Neural cell (in vitro differentiated cells): ENCODE results near the gene IL3. TPM values are rescaled to one million over a fixed set of nuclear protein-coding genes. Genes with fewer than 3 reads are reported as not detected.

ENCODE experiments used
- H2AFZ ChIP-seq: fragments of 200-600, 300-800 bp; sonication (generic), shearing (Covaris generic); 2 replicates; pipeline ENCODE4 v1.6.0; 2014; ENCODE audit warnings: low read depth, mild to moderate bottlenecking, antibody characterized with exemption, low read length, moderate library complexity
- H3F3A ChIP-seq: fragments of 200-600 bp; shearing (Covaris generic); 2 replicates; pipeline ENCODE4 v1.6.1; 2016; ENCODE audit warnings: mild to moderate bottlenecking, moderate library complexity, mixed read lengths, antibody characterized with exemption, low read length; ENCODE audit not compliant: insufficient read depth, poor library complexity, severe bottlenecking
- H3K27ac ChIP-seq: fragments of 200-600, 300-800 bp; sonication (generic), shearing (Covaris generic); 2 replicates; pipeline ENCODE4 v1.5.1; 2014; ENCODE audit warnings: mild to moderate bottlenecking, low read length, moderate library complexity
- H3K27me3 ChIP-seq: fragments of 300-800, 200-600 bp; sonication (generic), shearing (Covaris generic); 2 replicates; pipeline ENCODE4 v1.6.0; 2014; ENCODE audit warnings: mild to moderate bottlenecking, low read depth, low read length, moderate library complexity; ENCODE audit not compliant: insufficient read depth
- H3K36me3 ChIP-seq: fragments of 300-800, 200-600 bp; sonication (generic), shearing (Covaris generic); 2 replicates; pipeline ENCODE4 v1.5.1; 2014; ENCODE audit warnings: mild to moderate bottlenecking, antibody characterized with exemption, low read length, moderate library complexity; ENCODE audit not compliant: insufficient read depth
- H3K4me2 ChIP-seq: fragments of 300-800, 200-600 bp; sonication (generic), shearing (Covaris generic); 2 replicates; pipeline ENCODE4 v1.6.0; 2014; ENCODE audit warnings: mild to moderate bottlenecking, low read length
- H3K4me3 ChIP-seq: fragments of 300-800, 200-600 bp; sonication (generic), shearing (Covaris generic); 2 replicates; pipeline ENCODE4 v1.5.1; 2014; ENCODE audit warnings: mild to moderate bottlenecking, low read length, moderate library complexity
- H3K79me2 ChIP-seq: fragments of 200-600 bp; shearing (Covaris generic); replicated peaks from 2 replicates; pipeline ENCODE4 v1.6.0; 2014; ENCODE audit warnings: mild to moderate bottlenecking, low read length, moderate library complexity; ENCODE audit not compliant: insufficient read depth
- H3K9ac ChIP-seq: fragments of 300-800, 200-600 bp; sonication (generic), shearing (Covaris generic); 2 replicates; pipeline ENCODE4 v1.6.1; 2016; ENCODE audit warnings: mild to moderate bottlenecking, low read length, mixed read lengths
- H3K9me2 ChIP-seq: fragments of 200-600 bp; shearing (Covaris generic); 2 replicates; pipeline ENCODE4 v1.6.1; 2016; ENCODE audit warnings: mild to moderate bottlenecking, low read length, mixed read lengths; ENCODE audit not compliant: insufficient read depth
- H3K9me3 ChIP-seq: fragments of 200-600, 300-800 bp; sonication (generic), shearing (Covaris generic); 2 replicates; pipeline ENCODE4 v1.6.1; 2016; ENCODE audit warnings: mild to moderate bottlenecking, mixed run types, low read length, moderate library complexity, mixed read lengths
- H4K20me1 ChIP-seq: fragments of 200-600 bp; shearing (Covaris generic); 2 replicates; pipeline ENCODE4 v1.6.1; 2016; ENCODE audit warnings: mild to moderate bottlenecking, mixed run types; ENCODE audit not compliant: insufficient read depth
- EP300 ChIP-seq: fragments of 450-650 bp; conservative IDR thresholded peaks from 2 replicates; pipeline ENCODE4 v1.6.1; 2014; ENCODE audit warnings: antibody characterized with exemption, mild to moderate bottlenecking, moderate library complexity; ENCODE audit not compliant: poor library complexity, severe bottlenecking
- EZH2 ChIP-seq: fragments of 200-600, 300-800 bp; shearing (Covaris generic), sonication (generic); IDR thresholded peaks from 2 replicates; pipeline ENCODE4 v1.6.1; 2014; ENCODE audit warnings: antibody characterized with exemption, low read length, borderline replicate concordance, mild to moderate bottlenecking; ENCODE audit not compliant: insufficient read depth, poor library complexity, severe bottlenecking
- MXI1 ChIP-seq: fragments of 450-650 bp; conservative IDR thresholded peaks from 2 replicates; pipeline ENCODE4 v1.6.1; 2014; ENCODE audit warnings: antibody characterized with exemption, mild to moderate bottlenecking; ENCODE audit not compliant: poor library complexity, severe bottlenecking
- POLR2AphosphoS5 ChIP-seq: IDR thresholded peaks from 2 replicates; pipeline ENCODE4 v1.6.1; 2012
- RAD21 ChIP-seq: fragments of 450-650 bp; conservative IDR thresholded peaks from 2 replicates; pipeline ENCODE4 v1.6.1; 2014; ENCODE audit warnings: antibody characterized with exemption, mild to moderate bottlenecking, moderate library complexity
- SMC3 ChIP-seq: fragments of 450-650 bp; conservative IDR thresholded peaks from 2 replicates; pipeline ENCODE4 v1.6.1; 2014; ENCODE audit warnings: antibody characterized with exemption, mild to moderate bottlenecking, moderate library complexity; ENCODE audit not compliant: poor library complexity
- TAF1 ChIP-seq: IDR thresholded peaks from 2 replicates; pipeline ENCODE4 v1.6.1; 2012; ENCODE audit warnings: low read depth
- polyA plus RNA-seq: library from polyadenylated mRNA; depleted of rRNA; stranded (reverse); fragments of >200 nt; gene quantifications from 2 replicates; pipeline ENCODE4 v1.2.3, GENCODE V29; 2014
- TF ChIP-seq, protein P1 (sequence below): fragments of 450-650 bp; IDR thresholded peaks from 2 replicates; pipeline ENCODE4 v1.5.1; 2014; ENCODE audit warnings: antibody characterized with exemption, mild to moderate bottlenecking, moderate library complexity; ENCODE audit not compliant: poor library complexity, severe bottlenecking
- TF ChIP-seq, protein P2 (sequence below): IDR thresholded peaks from 2 replicates; pipeline ENCODE4 v1.6.1; 2012; ENCODE audit warnings: borderline replicate concordance

The IL3 gene
- polyA plus RNA-seq, 1 donor from 2014 or later = not detected

DNA sequence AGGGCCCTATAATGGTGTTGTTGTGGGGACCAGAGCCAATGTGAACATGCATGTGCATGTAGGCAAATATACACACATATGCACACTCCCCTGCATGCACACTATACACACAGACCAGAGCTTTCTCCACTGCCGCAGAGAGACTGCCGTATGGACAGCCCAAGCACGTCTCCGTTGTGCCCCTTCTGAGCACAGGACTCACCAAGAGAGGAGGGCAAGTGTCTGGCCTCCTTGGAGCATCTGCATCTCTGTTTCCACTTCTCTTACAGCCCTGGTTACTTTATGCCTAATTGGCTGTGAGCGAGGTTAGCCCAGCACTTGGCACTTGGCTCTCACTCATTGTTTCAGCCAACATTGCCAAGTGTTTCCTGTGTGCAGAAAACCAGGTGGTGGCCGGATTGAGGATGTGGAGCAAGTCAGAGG lies 43.5 kb downstream of the IL3 start:
- H3K9me2 ChIP-seq = no peaks in the 10 kb centered on the region
- no peaks in the 10 kb centered on the region for H3F3A ChIP-seq
- H3K4me2 ChIP-seq = no peak overlapping the region
- H3K36me3 ChIP-seq = no peaks in the 10 kb centered on the region
- no peaks in the 10 kb centered on the region for H3K27me3 ChIP-seq
- H2AFZ ChIP-seq = no peak overlapping the region
- H3K79me2 ChIP-seq = no peaks in the 10 kb centered on the region
- no peaks in the 10 kb centered on the region for H4K20me1 ChIP-seq
- H3K27ac ChIP-seq = no peak overlapping the region
- no peaks in the 10 kb centered on the region for H3K9me3 ChIP-seq
- no peak overlapping the region for H3K4me3 ChIP-seq
- TF ChIP-seq MXI1 (no peak), TAF1 (no peak), RAD21 (no peak), SMC3 (no peak), POLR2AphosphoS5 (no peak)
- TF ChIP-seq, protein P1, sequence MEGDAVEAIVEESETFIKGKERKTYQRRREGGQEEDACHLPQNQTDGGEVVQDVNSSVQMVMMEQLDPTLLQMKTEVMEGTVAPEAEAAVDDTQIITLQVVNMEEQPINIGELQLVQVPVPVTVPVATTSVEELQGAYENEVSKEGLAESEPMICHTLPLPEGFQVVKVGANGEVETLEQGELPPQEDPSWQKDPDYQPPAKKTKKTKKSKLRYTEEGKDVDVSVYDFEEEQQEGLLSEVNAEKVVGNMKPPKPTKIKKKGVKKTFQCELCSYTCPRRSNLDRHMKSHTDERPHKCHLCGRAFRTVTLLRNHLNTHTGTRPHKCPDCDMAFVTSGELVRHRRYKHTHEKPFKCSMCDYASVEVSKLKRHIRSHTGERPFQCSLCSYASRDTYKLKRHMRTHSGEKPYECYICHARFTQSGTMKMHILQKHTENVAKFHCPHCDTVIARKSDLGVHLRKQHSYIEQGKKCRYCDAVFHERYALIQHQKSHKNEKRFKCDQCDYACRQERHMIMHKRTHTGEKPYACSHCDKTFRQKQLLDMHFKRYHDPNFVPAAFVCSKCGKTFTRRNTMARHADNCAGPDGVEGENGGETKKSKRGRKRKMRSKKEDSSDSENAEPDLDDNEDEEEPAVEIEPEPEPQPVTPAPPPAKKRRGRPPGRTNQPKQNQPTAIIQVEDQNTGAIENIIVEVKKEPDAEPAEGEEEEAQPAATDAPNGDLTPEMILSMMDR = no peak
- no peak overlapping the region for H3K9ac ChIP-seq

DNA sequence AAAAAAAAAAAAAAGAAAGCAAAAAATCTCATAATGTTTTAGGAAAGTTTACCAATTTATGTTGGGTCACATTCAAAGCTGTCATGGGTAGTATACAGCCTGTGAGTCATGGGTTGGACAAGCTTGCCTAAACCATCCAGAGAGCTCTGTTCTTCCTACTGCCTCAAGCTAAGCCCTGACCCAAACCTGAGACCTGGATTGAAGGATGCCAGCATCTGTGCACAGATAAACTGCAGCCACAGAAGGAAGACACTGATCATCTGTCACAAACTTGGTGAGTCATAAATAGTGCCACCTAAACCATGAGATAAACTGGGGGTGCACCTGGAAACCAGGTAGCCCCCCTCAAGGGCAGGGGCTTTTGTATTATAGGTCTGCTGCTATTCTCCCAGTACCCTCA lies 44.1 kb downstream of the IL3 start:
- H3K4me2 ChIP-seq = no peak overlapping the region
- H3F3A ChIP-seq = no peaks in the 10 kb centered on the region
- H3K9ac ChIP-seq = no peak overlapping the region
- no peaks in the 10 kb centered on the region for H3K9me2 ChIP-seq
- no peak for TF ChIP-seq RAD21
- TF ChIP-seq EZH2 = no peak
- TF ChIP-seq EP300 = no peak
- TF ChIP-seq, protein P2, sequence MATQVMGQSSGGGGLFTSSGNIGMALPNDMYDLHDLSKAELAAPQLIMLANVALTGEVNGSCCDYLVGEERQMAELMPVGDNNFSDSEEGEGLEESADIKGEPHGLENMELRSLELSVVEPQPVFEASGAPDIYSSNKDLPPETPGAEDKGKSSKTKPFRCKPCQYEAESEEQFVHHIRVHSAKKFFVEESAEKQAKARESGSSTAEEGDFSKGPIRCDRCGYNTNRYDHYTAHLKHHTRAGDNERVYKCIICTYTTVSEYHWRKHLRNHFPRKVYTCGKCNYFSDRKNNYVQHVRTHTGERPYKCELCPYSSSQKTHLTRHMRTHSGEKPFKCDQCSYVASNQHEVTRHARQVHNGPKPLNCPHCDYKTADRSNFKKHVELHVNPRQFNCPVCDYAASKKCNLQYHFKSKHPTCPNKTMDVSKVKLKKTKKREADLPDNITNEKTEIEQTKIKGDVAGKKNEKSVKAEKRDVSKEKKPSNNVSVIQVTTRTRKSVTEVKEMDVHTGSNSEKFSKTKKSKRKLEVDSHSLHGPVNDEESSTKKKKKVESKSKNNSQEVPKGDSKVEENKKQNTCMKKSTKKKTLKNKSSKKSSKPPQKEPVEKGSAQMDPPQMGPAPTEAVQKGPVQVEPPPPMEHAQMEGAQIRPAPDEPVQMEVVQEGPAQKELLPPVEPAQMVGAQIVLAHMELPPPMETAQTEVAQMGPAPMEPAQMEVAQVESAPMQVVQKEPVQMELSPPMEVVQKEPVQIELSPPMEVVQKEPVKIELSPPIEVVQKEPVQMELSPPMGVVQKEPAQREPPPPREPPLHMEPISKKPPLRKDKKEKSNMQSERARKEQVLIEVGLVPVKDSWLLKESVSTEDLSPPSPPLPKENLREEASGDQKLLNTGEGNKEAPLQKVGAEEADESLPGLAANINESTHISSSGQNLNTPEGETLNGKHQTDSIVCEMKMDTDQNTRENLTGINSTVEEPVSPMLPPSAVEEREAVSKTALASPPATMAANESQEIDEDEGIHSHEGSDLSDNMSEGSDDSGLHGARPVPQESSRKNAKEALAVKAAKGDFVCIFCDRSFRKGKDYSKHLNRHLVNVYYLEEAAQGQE = no peak
- TF ChIP-seq MXI1 = no peak
- TF ChIP-seq TAF1 = no peak
- no peak for TF ChIP-seq SMC3
- no peak for TF ChIP-seq POLR2AphosphoS5
- TF ChIP-seq, protein P1 = no peak
- no peaks in the 10 kb centered on the region for H3K36me3 ChIP-seq
- no peaks in the 10 kb centered on the region for H3K27me3 ChIP-seq
- no peaks in the 10 kb centered on the region for H3K79me2 ChIP-seq
- no peak overlapping the region for H3K4me3 ChIP-seq
- no peaks in the 10 kb centered on the region for H4K20me1 ChIP-seq
- no peak overlapping the region for H2AFZ ChIP-seq
- H3K27ac ChIP-seq = no peak overlapping the region
- H3K9me3 ChIP-seq = no peaks in the 10 kb centered on the region
